NCI-H748 (cell line): ENCODE measurements around the gene BCAS1.
"Not testable (repeated sequence)": the region's sequence is repeated elsewhere in the genome, so short reads cannot be mapped to it uniquely, and the experiment has no call there.

ENCODE experiments used
- DNase-seq: peaks from one replicate; lab custom pipeline; 2025; ENCODE audit not compliant: unreplicated experiment; lab: John Stamatoyannopoulos, UW

BCAS1 gene

DNA sequence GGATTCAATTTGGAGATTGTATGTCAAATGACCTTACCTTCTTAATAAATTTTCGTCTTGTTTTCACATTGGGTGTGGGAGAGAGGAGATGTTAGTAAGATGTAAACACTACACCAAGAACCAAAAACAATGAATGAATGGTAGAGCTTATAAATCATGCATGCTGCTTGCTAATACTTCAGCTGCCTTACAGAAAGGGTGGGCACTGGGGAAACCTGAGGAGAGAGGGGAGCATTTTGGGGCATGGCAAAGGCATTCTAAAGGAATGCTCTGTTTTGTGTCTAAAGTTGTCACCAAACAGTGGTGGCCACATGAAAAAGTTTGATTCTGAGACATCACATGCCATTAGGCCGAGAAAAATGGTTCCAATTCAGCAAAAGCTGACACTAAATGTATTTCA, 80.4 kb downstream of the BCAS1 start:
- DNase-seq = no peak

GRCh38 chr20:53989401-53989800, 81.0 kb downstream of the BCAS1 start:
- no peak for DNase-seq

DNA sequence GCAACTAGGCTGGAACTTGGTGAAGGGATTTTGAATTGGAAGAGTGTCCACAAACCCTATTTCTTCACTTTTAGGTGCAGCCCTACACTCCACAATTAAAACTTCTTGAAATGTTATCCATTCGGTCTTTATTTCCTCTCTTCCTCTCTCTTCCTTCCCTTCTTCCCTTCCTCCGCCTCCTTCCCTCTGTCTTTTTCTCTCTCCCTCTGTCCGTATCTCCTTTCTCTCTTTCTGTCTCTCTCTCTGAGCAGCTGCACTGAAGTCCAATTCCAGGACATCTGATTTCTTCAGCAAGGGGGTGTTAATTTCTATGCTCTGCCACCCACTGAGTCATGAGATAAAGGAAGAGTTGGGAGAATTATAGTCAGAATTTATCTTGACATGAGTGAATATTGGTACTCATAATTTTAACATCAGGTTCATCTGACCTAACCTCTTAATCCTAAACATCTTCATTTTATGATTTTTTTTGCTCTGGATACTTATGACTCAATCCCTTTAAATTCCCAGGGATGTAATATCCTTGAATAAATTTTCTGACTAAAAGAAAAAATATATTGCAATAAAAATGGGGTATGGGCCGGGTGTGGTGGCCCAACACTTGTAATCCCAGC, 84.2 kb downstream of the BCAS1 start:
- no peak for DNase-seq

- DNase-seq = no peak
Measured at GRCh38 chr20:53985150-53985518, 85.3 kb downstream of the BCAS1 start.

DNA sequence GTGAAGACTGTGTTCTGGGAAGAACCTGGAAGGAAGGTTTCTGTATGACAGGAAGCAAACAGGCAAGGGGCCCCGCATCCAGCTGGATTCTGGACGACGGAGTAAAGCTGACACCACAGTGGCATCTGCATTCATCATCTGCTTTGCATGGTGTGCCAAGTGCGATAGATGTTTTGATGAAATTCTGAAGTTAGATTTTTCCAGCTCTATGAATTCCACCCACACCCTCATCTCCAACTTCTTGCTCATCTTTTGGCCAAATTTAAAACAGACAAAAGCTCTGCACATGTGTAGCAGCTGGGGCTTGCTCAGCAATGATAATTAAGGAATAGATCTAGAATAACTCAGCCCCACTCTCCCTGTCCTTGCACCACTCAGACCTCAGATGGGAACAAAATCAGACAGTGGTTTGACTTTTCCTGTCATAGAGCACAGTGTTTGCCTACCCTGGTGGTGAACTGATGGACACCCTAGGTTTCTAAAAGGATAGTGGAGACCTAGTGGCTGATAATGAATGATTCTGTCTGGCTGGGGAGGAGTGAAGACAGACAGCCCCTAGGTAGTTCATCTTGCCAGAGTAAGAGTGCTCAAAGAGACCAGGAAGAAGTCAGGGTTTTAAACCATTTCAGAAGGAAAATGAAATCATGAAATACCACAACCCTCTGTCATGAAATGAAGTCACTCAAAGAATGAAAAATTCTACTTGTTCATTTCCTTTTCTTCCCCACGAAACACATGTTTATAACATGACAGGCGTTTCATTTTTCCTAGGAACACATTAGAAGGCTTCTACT, 85.8 kb downstream of the BCAS1 start:
- DNase-seq = no peak

DNA sequence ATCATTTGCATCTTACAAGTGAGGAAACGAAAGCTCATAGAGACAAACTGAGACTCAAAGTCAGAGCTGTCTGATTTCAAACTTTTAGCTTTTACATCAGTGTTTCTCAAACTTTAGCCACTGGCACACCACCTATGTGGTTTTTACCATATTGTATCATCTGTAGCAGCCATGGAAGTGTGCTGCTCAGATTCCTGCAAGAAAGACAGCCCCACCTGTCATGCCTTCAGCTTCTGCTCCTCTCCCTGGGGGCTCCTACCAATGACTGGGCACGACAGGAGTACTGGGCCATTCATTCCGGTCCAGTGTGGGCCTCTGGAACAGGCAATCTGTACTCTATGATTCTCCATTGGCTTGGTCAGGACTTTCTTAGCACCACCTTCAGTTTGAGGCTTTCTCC, 87.0 kb downstream of the BCAS1 start:
- DNase-seq = no peak

DNA sequence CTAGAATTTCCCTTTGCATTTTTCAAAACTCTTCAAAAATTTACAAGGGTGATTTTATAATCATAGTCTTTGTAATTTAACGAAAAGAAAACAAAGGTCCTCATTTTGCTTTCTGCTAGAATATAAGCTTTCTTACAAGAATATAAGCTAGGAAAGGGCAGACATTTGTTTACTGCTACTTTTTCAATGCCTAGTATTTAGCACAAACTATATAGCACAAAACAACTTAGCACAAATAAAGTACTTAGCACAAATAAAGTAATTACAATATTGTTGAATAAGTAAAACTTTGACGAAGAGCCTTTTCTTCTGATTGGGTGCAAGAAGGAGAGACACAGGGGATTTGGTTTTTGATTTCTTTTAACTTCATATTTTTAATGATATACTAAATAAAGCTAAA, 87.8 kb downstream of the BCAS1 start:
- DNase-seq = no peak

GRCh38 chr20:53981752-53982437, 88.5 kb downstream of the BCAS1 start:
- DNase-seq = no peak

DNA sequence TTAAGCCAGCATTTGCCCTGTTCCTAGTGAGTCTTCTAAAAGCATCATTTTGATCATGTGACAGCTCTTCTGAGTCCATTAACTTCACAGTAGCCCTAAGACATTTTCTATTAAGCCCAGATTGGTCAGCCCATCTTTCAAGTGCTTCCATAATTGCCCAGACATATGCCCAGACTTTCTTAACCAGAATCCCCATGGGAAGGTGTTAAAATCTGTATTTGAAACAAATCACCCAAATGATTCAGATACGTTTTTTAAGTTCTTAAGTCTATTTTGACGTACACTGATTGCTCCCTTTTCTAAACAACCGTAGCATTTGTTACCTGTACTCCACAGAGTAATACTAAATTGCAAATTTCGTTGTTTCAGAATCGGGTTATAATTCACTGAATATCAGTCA, 89.3 kb downstream of the BCAS1 start:
- no peak for DNase-seq

- DNase-seq = no peak
Measured at GRCh38 chr20:53980031-53980465, 90.3 kb downstream of the BCAS1 start.

DNA sequence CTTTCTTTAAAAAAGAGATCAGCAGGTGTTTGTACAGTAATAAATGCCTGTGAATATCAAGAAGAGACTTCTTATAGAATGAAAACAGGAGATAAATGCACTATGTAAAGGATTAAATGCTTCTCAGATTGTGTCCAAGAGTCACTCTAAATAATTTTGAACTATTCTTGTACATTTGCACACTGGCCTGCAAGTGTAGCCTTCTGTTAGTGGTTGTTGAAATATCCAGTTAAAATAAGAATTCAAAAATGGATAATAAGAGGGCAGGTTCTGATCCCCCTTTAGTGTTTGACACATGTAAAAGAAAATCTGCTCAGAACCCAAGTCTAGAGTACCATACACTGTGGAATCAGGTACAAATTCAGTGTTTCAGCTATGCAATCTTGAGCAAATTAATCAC, 91.9 kb downstream of the BCAS1 start:
- DNase-seq = no peak

DNA sequence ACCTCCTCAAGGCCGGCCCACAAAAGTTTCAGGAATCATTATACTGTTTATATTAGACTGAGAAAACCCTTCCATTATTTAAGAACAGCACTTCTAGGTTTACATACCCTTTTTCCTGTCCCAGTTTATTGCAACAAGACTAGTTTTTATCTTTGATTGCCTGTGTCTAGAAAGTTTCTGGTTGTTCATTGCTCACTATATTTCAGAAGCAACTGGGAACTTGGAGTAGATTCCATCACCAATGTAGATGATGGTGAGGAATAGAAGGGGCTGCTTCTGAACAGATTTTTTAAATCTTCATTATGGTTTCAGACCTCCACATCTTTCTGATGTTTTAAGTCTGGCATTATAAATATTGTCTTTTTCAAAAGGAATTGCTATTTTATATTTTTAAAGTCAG, 93.0 kb downstream of the BCAS1 start:
- no peak for DNase-seq

DNA sequence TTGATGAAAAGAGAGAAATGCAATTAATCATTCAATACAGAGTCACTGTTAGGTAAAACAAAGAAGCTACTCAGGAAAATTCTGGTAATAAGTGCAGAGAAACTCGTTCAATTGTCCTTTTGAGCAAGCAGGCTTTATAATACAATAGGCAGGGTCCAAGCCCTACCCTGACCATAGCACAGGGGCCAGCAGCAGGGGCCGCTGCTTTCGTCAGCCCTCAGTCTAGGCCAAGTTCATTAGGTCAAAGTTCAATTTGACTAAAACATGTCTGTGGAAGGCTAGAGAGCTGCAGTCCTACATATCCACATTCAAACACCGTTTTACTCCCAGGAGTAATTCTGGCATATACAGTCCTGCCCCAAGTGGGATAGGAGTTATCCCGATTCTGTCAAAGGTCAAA, 94.6 kb downstream of the BCAS1 start:
- DNase-seq = no peak

- no peak for DNase-seq
Measured at GRCh38 chr20:53974785-53975555, 95.4 kb downstream of the BCAS1 start.

DNA sequence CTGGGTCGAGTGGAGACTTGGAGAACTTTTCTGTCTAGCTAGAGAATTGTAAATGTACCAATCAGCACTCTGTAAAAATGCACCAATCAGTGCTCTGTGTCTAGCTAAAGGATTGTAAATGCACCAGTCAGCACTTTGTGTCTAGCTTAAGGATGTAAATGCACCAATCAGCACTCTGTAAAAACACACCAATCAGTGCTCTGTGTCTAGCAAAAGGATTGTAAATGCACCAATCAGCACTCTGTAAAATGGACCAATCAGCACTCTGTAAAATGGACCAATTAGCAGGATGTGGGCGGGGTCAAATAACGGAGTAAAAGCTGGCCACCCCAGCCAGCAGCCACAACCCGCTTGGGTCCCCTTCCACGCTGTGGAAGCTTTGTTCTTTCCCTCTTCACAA, 96.5 kb downstream of the BCAS1 start:
- not testable (repeated sequence) for DNase-seq

DNA sequence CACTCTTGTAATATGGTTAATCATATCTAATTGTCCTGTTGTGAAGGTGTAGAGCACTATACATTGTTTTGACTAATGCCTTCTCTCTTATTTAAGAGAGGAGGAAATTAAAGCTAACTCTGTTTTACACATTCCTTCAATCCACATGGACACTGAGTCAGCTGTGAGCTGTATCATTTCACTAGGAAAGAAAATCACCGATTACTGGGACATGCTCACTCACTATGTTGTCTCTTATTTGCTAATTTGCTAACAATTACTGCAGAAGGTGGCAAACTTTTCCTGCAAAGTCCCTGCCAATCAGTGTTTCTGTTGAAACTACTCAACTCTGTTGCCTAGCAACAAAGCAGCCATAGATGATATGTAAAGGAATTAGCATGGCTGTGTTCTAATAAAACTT, 98.2 kb downstream of the BCAS1 start:
- no peak for DNase-seq

GRCh38 chr20:53971096-53971683, 99.2 kb downstream of the BCAS1 start:
- DNase-seq = no peak

GRCh38 chr20:53970232-53970631, 100.2 kb downstream of the BCAS1 start:
- DNase-seq = no peak

- DNase-seq = no peak
Measured at GRCh38 chr20:53967527-53967926, 102.9 kb downstream of the BCAS1 start.

- no peak for DNase-seq
Measured at GRCh38 chr20:53966774-53967398, 103.5 kb downstream of the BCAS1 start.
